Loucy (cell line): ENCODE results near the gene TNFAIP8.

Experiments
- EZH2phosphoT487 ChIP-seq: fragments of 200-600 bp; IDR thresholded peaks from 2 replicates; pipeline ENCODE4 v1.6.1; 2018; ENCODE audit warnings: antibody characterized with exemption, mild to moderate bottlenecking, moderate library complexity, borderline replicate concordance
- TF ChIP-seq, protein P1 (sequence below): fragments of 200-600 bp; sonication (generic); conservative IDR thresholded peaks from 2 replicates; pipeline ENCODE4 v1.5.1; 2014; ENCODE audit warnings: mild to moderate bottlenecking, antibody characterized with exemption, low read length

DNA sequence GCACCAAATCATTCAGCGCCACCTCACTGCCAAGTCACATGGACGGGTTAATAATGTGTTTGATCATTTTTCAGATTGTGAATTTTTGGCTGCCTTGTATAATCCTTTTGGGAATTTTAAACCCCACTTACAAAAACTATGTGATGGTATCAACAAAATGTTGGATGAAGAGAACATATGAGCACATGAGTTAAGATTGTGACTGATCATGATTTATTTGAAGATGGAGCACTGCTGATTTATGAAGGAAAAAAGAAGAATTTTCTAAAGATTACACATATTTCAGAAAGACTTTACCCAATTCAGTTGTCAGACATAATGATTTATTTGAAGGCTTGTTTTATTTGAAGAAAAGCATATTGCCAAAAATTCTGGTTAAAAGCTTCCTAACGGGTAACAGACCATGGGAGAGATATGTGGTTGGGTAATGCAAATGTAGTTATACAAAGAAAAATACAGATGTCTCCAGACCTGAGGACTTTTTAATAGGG, 37.4 kb downstream of the TNFAIP8 start:
- TF ChIP-seq, protein P1, sequence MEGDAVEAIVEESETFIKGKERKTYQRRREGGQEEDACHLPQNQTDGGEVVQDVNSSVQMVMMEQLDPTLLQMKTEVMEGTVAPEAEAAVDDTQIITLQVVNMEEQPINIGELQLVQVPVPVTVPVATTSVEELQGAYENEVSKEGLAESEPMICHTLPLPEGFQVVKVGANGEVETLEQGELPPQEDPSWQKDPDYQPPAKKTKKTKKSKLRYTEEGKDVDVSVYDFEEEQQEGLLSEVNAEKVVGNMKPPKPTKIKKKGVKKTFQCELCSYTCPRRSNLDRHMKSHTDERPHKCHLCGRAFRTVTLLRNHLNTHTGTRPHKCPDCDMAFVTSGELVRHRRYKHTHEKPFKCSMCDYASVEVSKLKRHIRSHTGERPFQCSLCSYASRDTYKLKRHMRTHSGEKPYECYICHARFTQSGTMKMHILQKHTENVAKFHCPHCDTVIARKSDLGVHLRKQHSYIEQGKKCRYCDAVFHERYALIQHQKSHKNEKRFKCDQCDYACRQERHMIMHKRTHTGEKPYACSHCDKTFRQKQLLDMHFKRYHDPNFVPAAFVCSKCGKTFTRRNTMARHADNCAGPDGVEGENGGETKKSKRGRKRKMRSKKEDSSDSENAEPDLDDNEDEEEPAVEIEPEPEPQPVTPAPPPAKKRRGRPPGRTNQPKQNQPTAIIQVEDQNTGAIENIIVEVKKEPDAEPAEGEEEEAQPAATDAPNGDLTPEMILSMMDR = no peak
- no peak for TF ChIP-seq EZH2phosphoT487
